ENCODE measurements around the gene MYO16.

DNA sequence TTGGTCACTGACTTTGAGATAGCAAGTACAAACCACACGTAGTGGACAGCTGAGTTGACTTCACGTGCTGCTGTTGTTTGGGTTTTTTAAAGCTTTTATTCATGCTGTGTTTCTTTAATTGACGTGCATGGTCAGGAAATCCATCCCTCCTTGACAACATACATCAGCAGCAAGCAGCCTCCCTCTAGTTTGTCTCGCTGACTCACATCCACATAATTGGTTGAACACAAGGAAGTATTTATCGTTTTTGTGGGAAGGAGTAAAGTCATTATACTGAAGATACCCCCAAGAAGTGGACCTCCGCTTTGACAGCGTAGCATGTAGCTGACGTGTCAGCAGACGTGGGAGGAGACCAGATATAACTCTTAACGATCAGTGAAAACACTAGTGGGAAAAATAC, 355.8 kb downstream of the MYO16 start:
- TF ChIP-seq, protein P1, sequence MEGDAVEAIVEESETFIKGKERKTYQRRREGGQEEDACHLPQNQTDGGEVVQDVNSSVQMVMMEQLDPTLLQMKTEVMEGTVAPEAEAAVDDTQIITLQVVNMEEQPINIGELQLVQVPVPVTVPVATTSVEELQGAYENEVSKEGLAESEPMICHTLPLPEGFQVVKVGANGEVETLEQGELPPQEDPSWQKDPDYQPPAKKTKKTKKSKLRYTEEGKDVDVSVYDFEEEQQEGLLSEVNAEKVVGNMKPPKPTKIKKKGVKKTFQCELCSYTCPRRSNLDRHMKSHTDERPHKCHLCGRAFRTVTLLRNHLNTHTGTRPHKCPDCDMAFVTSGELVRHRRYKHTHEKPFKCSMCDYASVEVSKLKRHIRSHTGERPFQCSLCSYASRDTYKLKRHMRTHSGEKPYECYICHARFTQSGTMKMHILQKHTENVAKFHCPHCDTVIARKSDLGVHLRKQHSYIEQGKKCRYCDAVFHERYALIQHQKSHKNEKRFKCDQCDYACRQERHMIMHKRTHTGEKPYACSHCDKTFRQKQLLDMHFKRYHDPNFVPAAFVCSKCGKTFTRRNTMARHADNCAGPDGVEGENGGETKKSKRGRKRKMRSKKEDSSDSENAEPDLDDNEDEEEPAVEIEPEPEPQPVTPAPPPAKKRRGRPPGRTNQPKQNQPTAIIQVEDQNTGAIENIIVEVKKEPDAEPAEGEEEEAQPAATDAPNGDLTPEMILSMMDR (IDR thresholded peaks at IDR 0.05) = no peak
- TF ChIP-seq ZFX (IDR thresholded peaks at IDR 0.05; ENCODE audit: borderline replicate concordance) = no peak
